Hematopoietic multipotent progenitor cell (in vitro differentiated cells): Measurements from ENCODE around the gene PDC. TPM values are rescaled to one million over a fixed set of nuclear protein-coding genes. Genes with fewer than 3 reads are reported as not detected.
A peak's percentile ranks its signal among the peaks of the same experiment; 100 is the strongest.

Source experiments
- DNase-seq, 3 donors: peaks; one replicate each; pipeline ENCODE4 v3.0.0-alpha.2; 2011 to 2015; ENCODE audit warnings: low read depth in 2 of 3, low spot score in 2 of 3
- total RNA-seq: library from RNA; depleted of rRNA; stranded (reverse); fragments of >200 nt; gene quantifications from one replicate; pipeline ENCODE4 v1.2.3, GENCODE V29; 2012

The PDC gene
- not detected for total RNA-seq

GRCh38 chr1:186461014-186461413, at the start of gene PDC:
PDC (minus strand) TSS chr1:186461114; CDS start chr1:186449459, 11,655 bp downstream.
- DNase-seq = no peak

GRCh38 chr1:186503190-186503589, 42.3 kb upstream of the PDC start:
- DNase-seq = no peak

- DNase-seq = no peak
Observed at GRCh38 chr1:186502087-186502486, 41.2 kb upstream of the PDC start.

- DNase-seq = no peak
Observed at GRCh38 chr1:186500804-186501203, 39.9 kb upstream of the PDC start.

- no peak for DNase-seq
Observed at GRCh38 chr1:186499571-186499970, 38.7 kb upstream of the PDC start.

GRCh38 chr1:186498695-186499389, 37.9 kb upstream of the PDC start:
- DNase-seq = no peak

- no peak for DNase-seq
Observed at GRCh38 chr1:186498071-186498470, 37.2 kb upstream of the PDC start.

- DNase-seq = no peak
Observed at GRCh38 chr1:186497651-186498050, 36.7 kb upstream of the PDC start.

GRCh38 chr1:186496171-186496851, 35.4 kb upstream of the PDC start:
- no peak for DNase-seq

GRCh38 chr1:186494832-186495271, 33.9 kb upstream of the PDC start:
- no peak for DNase-seq

GRCh38 chr1:186492531-186493291, 31.8 kb upstream of the PDC start:
- DNase-seq = no peak

- DNase-seq = no peak
Observed at GRCh38 chr1:186491336-186491735, 30.4 kb upstream of the PDC start.

- no peak for DNase-seq
Observed at GRCh38 chr1:186487163-186487562, 26.2 kb upstream of the PDC start.

GRCh38 chr1:186486061-186486460, 25.1 kb upstream of the PDC start:
- no peak for DNase-seq

GRCh38 chr1:186483561-186483960, 22.6 kb upstream of the PDC start:
- no peak for DNase-seq

- DNase-seq = peak in 2 of 3 donors; percentile 66 to 80
Observed at GRCh38 chr1:186482661-186483255, 21.8 kb upstream of the PDC start.

GRCh38 chr1:186481303-186481888, 20.5 kb upstream of the PDC start:
- no peak for DNase-seq

GRCh38 chr1:186479162-186479561, 18.2 kb upstream of the PDC start:
- DNase-seq = no peak

GRCh38 chr1:186476264-186477040, 15.5 kb upstream of the PDC start:
- no peak for DNase-seq

- DNase-seq = no peak
Observed at GRCh38 chr1:186474208-186474607, 13.3 kb upstream of the PDC start.
